ENCODE results near the gene BBIP1. TPM values are rescaled to one million over a fixed set of nuclear protein-coding genes. Genes with fewer than 3 reads are reported as not detected.

Gene BBIP1
- polyA plus RNA-seq, 4 donors, result 43.1 to 58.1 (median 52.5) TPM

Other genes starting within 250 kb of the BBIP1 start
- gene PDCD4, start 47.3 kb downstream of the BBIP1 start, polyA plus RNA-seq (ENCODE audit: insufficient read length in 4 of 4), result 100 to 1,000 TPM; 190 to 278 (median 215) TPM
- gene SHOC2, start 424 bp upstream of the BBIP1 start, polyA plus RNA-seq (ENCODE audit: insufficient read length in 4 of 4), result 10 to 100 TPM; 32.4 to 42.7 (median 36.3) TPM
- 1 to 10 TPM; 2.6 to 4.8 (median 3.3) TPM for gene ADRA2A, start 157.8 kb upstream of the BBIP1 start, polyA plus RNA-seq (ENCODE audit: insufficient read length in 4 of 4)

Data from left renal cortex interstitium (tissue), 4 donors.